Breast epithelium (tissue), 3 donors: Measurements from ENCODE around the gene AHCYL2.

Experiments
- CTCF ChIP-seq, 3 donors: fragments of 450-650 bp; IDR thresholded peaks; one replicate each; pipeline ENCODE4 v1.5.1; 2016 to 2017; ENCODE audit warnings: antibody characterized with exemption in 3 of 3, mild to moderate bottlenecking in 3 of 3, moderate library complexity in 3 of 3
- POLR2A ChIP-seq: fragments of 450-650 bp; IDR thresholded peaks from one replicate; pipeline ENCODE4 v1.6.1; 2016; ENCODE audit warnings: antibody characterized with exemption, mild to moderate bottlenecking, moderate library complexity

DNA sequence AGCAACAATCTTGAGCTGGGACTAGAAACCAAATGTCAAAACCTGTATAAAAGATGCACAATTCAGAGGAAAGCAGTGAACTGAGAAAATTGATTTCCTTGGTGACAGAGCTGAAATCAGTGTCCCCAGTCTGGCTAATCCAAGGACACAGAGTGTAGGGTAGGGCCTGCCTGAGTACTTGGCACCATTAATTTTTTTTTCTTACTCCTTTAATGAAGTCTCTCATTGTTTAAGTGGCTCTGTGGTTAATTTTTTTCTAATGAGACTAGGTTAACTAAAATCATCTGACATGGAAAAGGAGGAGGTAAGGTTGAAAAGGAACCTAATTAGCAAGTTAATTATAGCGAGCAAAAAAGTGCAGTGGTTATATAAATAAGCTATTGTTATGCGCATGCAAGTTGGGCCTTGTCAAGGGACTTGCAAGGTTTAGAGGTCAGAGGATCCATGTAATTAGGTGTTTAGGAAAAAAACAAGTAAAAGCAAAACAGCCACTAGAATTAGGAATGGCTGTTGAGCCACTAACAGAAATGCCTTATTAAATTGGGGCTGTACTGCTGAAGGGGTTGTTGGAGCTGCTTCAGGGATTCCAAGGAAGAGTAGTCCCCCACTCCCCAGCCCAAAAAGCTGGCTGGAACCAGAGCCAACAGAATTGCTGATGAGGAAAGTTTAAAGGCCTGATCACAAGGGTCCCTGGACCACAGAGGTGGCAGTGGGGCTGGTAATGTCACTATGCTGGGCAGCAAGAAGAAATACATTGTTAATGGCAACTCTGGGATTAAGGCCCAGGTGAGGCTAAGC is 150.5 kb downstream of the AHCYL2 start:
- TF ChIP-seq POLR2A (no peak), CTCF (IDR thresholded peaks at IDR 0.05) (no peak)
